GM12875 (cell line): ENCODE measurements around the gene CPT1A.

Experiments
- H3K4me3 ChIP-seq: one replicate; pipeline ENCODE4 v1.5.1; 2011; ENCODE audit warnings: low read depth, low read length, control low read depth
- TF ChIP-seq, protein P1 (sequence below): IDR thresholded peaks from 2 replicates; pipeline ENCODE4 v1.5.1; 2011; ENCODE audit warnings: low read depth, mild to moderate bottlenecking, control low read depth, inconsistent platforms, low read length, moderate library complexity, borderline replicate concordance; ENCODE audit not compliant: insufficient read depth

Gene CPT1A

DNA sequence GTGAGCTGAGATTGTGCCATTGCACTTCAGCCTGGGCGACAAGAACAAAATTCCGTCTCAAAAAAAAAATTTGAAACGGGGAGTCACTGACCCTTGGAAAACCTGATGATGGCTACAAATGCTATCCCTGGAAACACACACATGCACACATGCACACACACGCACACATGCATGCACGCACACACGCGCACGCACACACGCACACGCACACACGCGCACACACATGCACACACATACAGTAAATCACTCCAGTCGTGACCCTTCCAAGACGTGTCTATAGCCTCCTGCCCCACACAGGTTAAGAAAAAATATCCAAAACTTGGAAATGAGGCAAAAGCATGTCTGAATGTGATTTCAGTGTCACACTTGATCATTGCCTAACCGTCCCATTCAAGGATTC, 6.7 kb upstream of the CPT1A start:
- TF ChIP-seq, protein P1, sequence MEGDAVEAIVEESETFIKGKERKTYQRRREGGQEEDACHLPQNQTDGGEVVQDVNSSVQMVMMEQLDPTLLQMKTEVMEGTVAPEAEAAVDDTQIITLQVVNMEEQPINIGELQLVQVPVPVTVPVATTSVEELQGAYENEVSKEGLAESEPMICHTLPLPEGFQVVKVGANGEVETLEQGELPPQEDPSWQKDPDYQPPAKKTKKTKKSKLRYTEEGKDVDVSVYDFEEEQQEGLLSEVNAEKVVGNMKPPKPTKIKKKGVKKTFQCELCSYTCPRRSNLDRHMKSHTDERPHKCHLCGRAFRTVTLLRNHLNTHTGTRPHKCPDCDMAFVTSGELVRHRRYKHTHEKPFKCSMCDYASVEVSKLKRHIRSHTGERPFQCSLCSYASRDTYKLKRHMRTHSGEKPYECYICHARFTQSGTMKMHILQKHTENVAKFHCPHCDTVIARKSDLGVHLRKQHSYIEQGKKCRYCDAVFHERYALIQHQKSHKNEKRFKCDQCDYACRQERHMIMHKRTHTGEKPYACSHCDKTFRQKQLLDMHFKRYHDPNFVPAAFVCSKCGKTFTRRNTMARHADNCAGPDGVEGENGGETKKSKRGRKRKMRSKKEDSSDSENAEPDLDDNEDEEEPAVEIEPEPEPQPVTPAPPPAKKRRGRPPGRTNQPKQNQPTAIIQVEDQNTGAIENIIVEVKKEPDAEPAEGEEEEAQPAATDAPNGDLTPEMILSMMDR = no peak
- H3K4me3 ChIP-seq = no peak overlapping the region

DNA sequence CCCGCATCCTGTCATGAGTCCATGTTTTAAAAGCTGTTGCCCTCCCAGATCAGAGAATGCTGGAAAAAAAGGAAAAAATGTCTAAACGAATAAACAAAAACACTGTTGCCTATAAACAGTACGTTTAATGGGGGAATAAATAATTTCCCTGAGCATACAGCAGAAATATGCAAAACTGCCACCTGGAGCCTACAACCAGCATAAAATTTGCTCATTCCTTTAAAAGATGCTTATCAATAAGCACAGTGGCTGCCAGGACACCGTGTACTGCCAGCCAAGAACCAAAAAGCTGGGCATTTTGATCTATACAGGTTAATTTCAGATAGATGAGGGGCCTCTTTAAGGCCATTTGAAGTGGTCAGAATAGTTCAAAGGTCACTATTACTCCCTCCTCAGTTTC, 5.7 kb upstream of the CPT1A start:
- TF ChIP-seq, protein P1 = no peak
- no peak overlapping the region for H3K4me3 ChIP-seq

DNA sequence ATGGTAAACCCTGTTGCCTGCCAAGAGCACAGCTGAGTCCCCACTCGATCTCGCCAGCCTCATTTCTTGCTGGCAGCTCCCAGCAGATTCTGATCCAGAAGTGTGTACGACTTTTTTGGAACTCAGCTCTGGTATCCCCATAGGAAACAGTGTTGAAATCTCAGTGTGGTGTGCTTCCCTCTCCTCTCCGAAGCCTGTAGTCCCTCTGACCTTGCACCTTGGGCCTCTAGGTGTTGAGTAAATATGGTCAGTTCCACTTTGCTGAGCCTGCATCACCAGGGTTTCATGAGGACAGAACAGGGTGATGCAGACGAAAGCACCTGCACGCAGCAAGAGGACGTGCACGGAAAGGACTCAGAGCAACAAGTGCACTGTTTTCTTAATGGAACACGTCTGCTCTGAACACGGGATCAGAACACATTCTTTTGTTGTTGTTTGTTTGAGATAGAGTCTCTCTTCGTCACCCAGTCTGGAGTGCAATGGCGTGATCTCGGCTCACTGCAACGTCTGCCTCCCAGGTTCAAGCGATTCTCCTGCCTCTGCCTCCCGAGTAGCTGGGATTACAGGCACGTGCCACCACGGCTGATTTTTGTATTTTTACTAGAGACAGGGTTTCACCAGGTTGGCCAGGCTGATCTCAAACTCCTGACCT, 3.8 kb upstream of the CPT1A start:
- TF ChIP-seq, protein P1 = no peak

GRCh38 chr11:68844801-68845200, 3.1 kb upstream of the CPT1A start:
- H3K4me3 ChIP-seq = no peak overlapping the region
- TF ChIP-seq, protein P1 = no peak

More for the DNA sequence above, 3.8 kb upstream of the CPT1A start:
- H3K4me3 ChIP-seq = no peak overlapping the region

- TF ChIP-seq, protein P1 = no peak
- H3K4me3 ChIP-seq = no peak overlapping the region
Observed at GRCh38 chr11:68844376-68844775, 2.7 kb upstream of the CPT1A start.

DNA sequence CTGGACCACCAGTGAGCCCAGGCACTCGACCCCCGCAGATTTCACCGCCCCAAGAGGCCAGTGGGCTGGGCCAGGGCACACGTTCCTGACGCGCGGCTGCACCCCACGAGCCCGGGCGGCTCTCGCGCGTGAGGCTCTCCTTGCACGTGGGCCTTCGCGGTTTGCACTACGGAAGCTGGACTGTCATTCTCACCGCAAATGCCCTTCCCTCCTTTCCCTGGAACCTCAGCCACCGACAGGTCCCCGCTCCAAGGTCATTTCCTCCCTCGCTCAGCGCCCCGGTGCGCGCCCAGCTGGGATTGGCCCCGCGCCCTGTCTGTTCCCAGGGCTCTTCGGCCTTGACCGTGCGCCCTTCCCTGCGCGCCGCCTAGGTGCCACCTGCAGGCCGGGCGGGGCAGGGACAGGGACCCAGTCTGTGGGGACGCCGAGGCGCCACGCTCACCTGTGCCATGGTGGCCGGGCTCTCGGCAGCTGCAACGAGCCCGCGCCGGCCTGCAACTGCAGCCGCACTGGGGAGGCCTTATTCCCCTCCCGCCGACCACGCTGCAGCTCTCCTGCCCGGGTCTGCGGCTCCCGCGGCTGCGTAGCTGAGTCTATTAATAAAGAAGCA, 2.1 kb upstream of the CPT1A start:
- TF ChIP-seq, protein P1 = peak; percentile 79
- peak overlapping the region; percentile 36 for H3K4me3 ChIP-seq

- H3K4me3 ChIP-seq = peak overlapping the region; percentile 40
- TF ChIP-seq, protein P1 = no peak
Observed at GRCh38 chr11:68843052-68843561, 1.4 kb upstream of the CPT1A start.
